MM.1S (cell line): ENCODE measurements around the gene ERICH6.

Source experiments
- EZH2 ChIP-seq: fragments of 300-600 bp; sonication (generic); optimal IDR thresholded peaks from 2 replicates; pipeline ENCODE3; 2017; ENCODE audit warnings: low read depth, mild to moderate bottlenecking, antibody characterized with exemption, low read length, mixed read lengths
- EZH2phosphoT487 ChIP-seq: fragments of 300-600 bp; sonication (generic); IDR thresholded peaks from 2 replicates; pipeline ENCODE4 v1.6.1; 2018; ENCODE audit warnings: antibody characterized with exemption, low read length
- TF ChIP-seq, protein P1 (sequence below): fragments of 300-600 bp; sonication (generic); IDR thresholded peaks from 2 replicates; pipeline ENCODE4 v1.5.1; 2016; ENCODE audit warnings: antibody characterized with exemption, low read length, mixed read lengths

DNA sequence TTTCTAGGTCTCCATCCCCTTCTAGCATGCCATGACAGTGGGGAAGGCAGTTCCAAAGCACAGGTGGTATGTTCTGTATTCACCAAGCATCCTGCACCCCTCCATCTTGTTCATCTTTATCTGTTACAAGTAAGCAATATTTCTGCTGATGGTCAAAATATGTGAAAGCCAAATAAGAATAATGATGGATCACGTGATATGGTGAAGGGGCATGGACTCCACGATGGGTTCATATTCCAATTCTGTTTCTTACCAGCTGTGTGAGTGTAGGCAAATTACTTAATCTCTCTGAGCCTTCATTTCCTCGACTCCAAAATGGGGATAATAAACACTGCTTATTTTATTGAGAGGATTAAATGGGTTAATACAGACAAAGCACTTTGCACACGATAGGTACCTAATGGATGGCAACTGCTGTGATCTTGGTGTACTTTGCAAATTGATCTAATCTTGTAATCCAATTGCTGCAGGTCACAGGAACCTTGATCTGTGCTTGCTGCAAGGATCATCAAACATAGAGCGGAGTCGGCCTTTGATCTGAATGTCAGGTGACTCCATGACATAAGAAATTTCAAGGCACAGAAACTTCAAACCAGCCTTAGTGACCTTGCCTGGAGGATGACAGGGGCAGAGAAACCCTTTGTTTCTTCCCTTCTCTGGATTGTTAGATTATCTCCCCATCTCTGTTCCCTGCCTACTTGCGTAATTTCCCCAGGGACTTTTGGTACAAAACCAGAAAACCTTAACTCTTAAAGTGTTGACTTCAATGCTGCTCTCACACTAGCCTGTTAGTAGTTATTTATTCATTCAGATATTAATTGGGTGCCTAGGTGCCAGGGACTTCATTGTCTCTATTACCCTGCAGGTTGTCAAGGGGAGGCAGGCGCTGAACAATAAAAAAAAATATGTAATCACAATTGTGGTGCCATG is 33.4 kb upstream of the ERICH6 start:
- TF ChIP-seq, protein P1, sequence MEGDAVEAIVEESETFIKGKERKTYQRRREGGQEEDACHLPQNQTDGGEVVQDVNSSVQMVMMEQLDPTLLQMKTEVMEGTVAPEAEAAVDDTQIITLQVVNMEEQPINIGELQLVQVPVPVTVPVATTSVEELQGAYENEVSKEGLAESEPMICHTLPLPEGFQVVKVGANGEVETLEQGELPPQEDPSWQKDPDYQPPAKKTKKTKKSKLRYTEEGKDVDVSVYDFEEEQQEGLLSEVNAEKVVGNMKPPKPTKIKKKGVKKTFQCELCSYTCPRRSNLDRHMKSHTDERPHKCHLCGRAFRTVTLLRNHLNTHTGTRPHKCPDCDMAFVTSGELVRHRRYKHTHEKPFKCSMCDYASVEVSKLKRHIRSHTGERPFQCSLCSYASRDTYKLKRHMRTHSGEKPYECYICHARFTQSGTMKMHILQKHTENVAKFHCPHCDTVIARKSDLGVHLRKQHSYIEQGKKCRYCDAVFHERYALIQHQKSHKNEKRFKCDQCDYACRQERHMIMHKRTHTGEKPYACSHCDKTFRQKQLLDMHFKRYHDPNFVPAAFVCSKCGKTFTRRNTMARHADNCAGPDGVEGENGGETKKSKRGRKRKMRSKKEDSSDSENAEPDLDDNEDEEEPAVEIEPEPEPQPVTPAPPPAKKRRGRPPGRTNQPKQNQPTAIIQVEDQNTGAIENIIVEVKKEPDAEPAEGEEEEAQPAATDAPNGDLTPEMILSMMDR, result no peak
- TF ChIP-seq EZH2 (no peak), EZH2phosphoT487 (no peak)
